ENCODE results near the gene TSPAN18.

The TSPAN18 gene

GRCh38 chr11:44726283-44727113 is at the start of gene TSPAN18:
TSS of gene TSPAN18 (plus strand) at chr11:44726962. CDS start at chr11:44906417, 179,455 bp downstream.
- DNase-seq (ENCODE audit: low spot score): no peak

- no peak for DNase-seq (ENCODE audit: low spot score)
Observed at GRCh38 chr11:44680982-44681597, 45.7 kb upstream of the TSPAN18 start.

- no peak for DNase-seq (ENCODE audit: low spot score)
Observed at GRCh38 chr11:44681698-44682097, 45.1 kb upstream of the TSPAN18 start.

- DNase-seq (ENCODE audit: low spot score): no peak
Observed at GRCh38 chr11:44684859-44685281, 41.9 kb upstream of the TSPAN18 start.

GRCh38 chr11:44687388-44687787 is 39.4 kb upstream of the TSPAN18 start:
- DNase-seq (ENCODE audit: low spot score): no peak

- no peak for DNase-seq (ENCODE audit: low spot score)
Observed at GRCh38 chr11:44689265-44689664, 37.5 kb upstream of the TSPAN18 start.

- DNase-seq (ENCODE audit: low spot score): no peak
Observed at GRCh38 chr11:44690651-44691050, 36.1 kb upstream of the TSPAN18 start.

GRCh38 chr11:44692460-44692859 is 34.3 kb upstream of the TSPAN18 start:
- DNase-seq (ENCODE audit: low spot score): no peak

GRCh38 chr11:44693654-44694119 is 33.1 kb upstream of the TSPAN18 start:
- DNase-seq (ENCODE audit: low spot score): no peak

- DNase-seq (ENCODE audit: low spot score): no peak
Observed at GRCh38 chr11:44694443-44694842, 32.3 kb upstream of the TSPAN18 start.

GRCh38 chr11:44695169-44695833 is 31.5 kb upstream of the TSPAN18 start:
- no peak for DNase-seq (ENCODE audit: low spot score)

- no peak for DNase-seq (ENCODE audit: low spot score)
Observed at GRCh38 chr11:44698252-44698912, 28.4 kb upstream of the TSPAN18 start.

- no peak for DNase-seq (ENCODE audit: low spot score)
Observed at GRCh38 chr11:44699497-44700408, 27.0 kb upstream of the TSPAN18 start.

- DNase-seq (ENCODE audit: low spot score): no peak
Observed at GRCh38 chr11:44701276-44701675, 25.5 kb upstream of the TSPAN18 start.

GRCh38 chr11:44702889-44703288 is 23.9 kb upstream of the TSPAN18 start:
- DNase-seq (ENCODE audit: low spot score): no peak

- DNase-seq (ENCODE audit: low spot score): no peak
Observed at GRCh38 chr11:44707094-44707493, 19.7 kb upstream of the TSPAN18 start.

- no peak for DNase-seq (ENCODE audit: low spot score)
Observed at GRCh38 chr11:44708009-44708408, 18.8 kb upstream of the TSPAN18 start.

GRCh38 chr11:44708523-44709280 is 18.1 kb upstream of the TSPAN18 start:
- DNase-seq (ENCODE audit: low spot score): no peak

- DNase-seq (ENCODE audit: low spot score): no peak
Observed at GRCh38 chr11:44709281-44709562, 17.5 kb upstream of the TSPAN18 start.

- DNase-seq (ENCODE audit: low spot score): no peak
Observed at GRCh38 chr11:44709966-44710365, 16.8 kb upstream of the TSPAN18 start.

Measured in pons (tissue), 1 donor.